Body of pancreas (tissue), 4 donors: ENCODE results near the gene PNN. TPM values are rescaled to one million over a fixed set of nuclear protein-coding genes. Genes with fewer than 3 reads are reported as not detected.

Source experiments
- ATAC-seq: fragments of 150-250 bp; one replicate; pipeline ENCODE4 v1.9.1; 2016
- DNase-seq, 4 donors: peaks; one replicate each; pipeline ENCODE4 v3.0.0-alpha.2; 2019
- H3K27ac ChIP-seq, 4 donors: fragments of 200-600 bp; sonication (generic); 1 replicate in 3 of 4; 2 replicates in 1 of 4; pipeline versions ENCODE4 v1.5.1 to v1.6.1; 2016 to 2019; ENCODE audit warnings: mild to moderate bottlenecking in 1 of 4, mixed read lengths in 1 of 4, moderate library complexity in 1 of 4
- H3K27me3 ChIP-seq, 2 donors: fragments of 200-600 bp; sonication (generic); one replicate each; pipeline ENCODE4 v1.6.0; 2016; ENCODE audit warnings: mild to moderate bottlenecking in 1 of 2
- H3K36me3 ChIP-seq, 2 donors: fragments of 200-600 bp; sonication (generic); replicated peaks in 1 of 2; 2 replicates each; pipeline ENCODE4 v1.5.1; 2016; ENCODE audit warnings: low read depth in 2 of 2; ENCODE audit not compliant: insufficient read depth in 1 of 2
- H3K4me1 ChIP-seq: fragments of 200-600 bp; sonication (generic); one replicate; pipeline ENCODE4 v1.6.0; 2016
- H3K4me3 ChIP-seq, 2 donors: fragments of 200-600 bp; sonication (generic); 1 replicate in 1 of 2; 2 replicates in 1 of 2; pipeline ENCODE4 v1.5.1; 2016 to 2019
- H3K9me3 ChIP-seq, 3 donors: fragments of 200-600 bp; sonication (generic); 1 replicate in 2 of 3; 2 replicates in 1 of 3; pipeline ENCODE4 v1.5.1; 2016
- POLR2A ChIP-seq, 3 donors: fragments of 450-650 bp; IDR thresholded peaks; one replicate each; pipeline ENCODE4 v1.6.1; 2016; ENCODE audit warnings: antibody characterized with exemption in 3 of 3, mild to moderate bottlenecking in 2 of 3
- WGBS, 2 donors: methylation state at CpG; one replicate each; pipeline ENCODE4 v1.1.5; 2017; 5-methylcytosine and 5-hydroxymethylcytosine counted together
- intact Hi-C: fragments of 100-400 bp; cut with DNase I; formaldehyde crosslinking; loops from one replicate; pipeline ENCODE4 v1.15.1; 2023
- total RNA-seq, 2 donors: library from RNA; depleted of rRNA; stranded (reverse); fragments of >200 nt; gene quantifications; one replicate each; pipeline ENCODE4 v1.1.0, GENCODE V29; 2016
- TF ChIP-seq, protein P1 (sequence below), 7 experiments: fragments of 450-650 bp in 4 of 7; fragments of 200-600 bp in 3 of 7; sonication (generic) in 3 of 7; IDR thresholded peaks; one replicate each; pipeline ENCODE4 v1.5.1; 2016 to 2019; ENCODE audit warnings: antibody characterized with exemption in 7 of 7

PNN gene
- total RNA-seq, 2 donors from 2014 or later: 31.6 to 43.8 TPM

- H3K9me3 ChIP-seq: no peaks in the 10 kb centered on the region
- H3K4me3 ChIP-seq: no peak overlapping the region
- DNase-seq: no peak
- H3K27me3 ChIP-seq: no peaks in the 10 kb centered on the region
- no peaks in the 10 kb centered on the region for H3K36me3 ChIP-seq
- no peak for ATAC-seq
- WGBS, 2 donors: 80 to 85% methylated on average over 15 of the region's 15 CpGs
- TF ChIP-seq, protein P1, sequence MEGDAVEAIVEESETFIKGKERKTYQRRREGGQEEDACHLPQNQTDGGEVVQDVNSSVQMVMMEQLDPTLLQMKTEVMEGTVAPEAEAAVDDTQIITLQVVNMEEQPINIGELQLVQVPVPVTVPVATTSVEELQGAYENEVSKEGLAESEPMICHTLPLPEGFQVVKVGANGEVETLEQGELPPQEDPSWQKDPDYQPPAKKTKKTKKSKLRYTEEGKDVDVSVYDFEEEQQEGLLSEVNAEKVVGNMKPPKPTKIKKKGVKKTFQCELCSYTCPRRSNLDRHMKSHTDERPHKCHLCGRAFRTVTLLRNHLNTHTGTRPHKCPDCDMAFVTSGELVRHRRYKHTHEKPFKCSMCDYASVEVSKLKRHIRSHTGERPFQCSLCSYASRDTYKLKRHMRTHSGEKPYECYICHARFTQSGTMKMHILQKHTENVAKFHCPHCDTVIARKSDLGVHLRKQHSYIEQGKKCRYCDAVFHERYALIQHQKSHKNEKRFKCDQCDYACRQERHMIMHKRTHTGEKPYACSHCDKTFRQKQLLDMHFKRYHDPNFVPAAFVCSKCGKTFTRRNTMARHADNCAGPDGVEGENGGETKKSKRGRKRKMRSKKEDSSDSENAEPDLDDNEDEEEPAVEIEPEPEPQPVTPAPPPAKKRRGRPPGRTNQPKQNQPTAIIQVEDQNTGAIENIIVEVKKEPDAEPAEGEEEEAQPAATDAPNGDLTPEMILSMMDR (IDR thresholded peaks at IDR 0.05): no peak
- no peak for TF ChIP-seq POLR2A (IDR thresholded peaks at IDR 0.05)
- H3K4me1 ChIP-seq: no peaks in the 10 kb centered on the region
- no peak overlapping the region for H3K27ac ChIP-seq
- intact Hi-C loops: no loop called here
Observed at GRCh38 chr14:39211109-39211741, 36.2 kb downstream of the PNN start.

GRCh38 chr14:39212034-39212433 lies 37.0 kb downstream of the PNN start:
- no peaks in the 10 kb centered on the region for H3K9me3 ChIP-seq
- no peaks in the 10 kb centered on the region for H3K4me1 ChIP-seq
- no peaks in the 10 kb centered on the region for H3K36me3 ChIP-seq
- intact Hi-C loops: no loop called here
- TF ChIP-seq, protein P1 (IDR thresholded peaks at IDR 0.05): no peak
- TF ChIP-seq POLR2A (IDR thresholded peaks at IDR 0.05): no peak
- H3K27me3 ChIP-seq: no peaks in the 10 kb centered on the region
- no peak overlapping the region for H3K27ac ChIP-seq
- no peak for DNase-seq
- WGBS, 2 donors: 17 to 83% methylated on average over 1 to 3 of the region's 3 CpGs
- no peak overlapping the region for H3K4me3 ChIP-seq
- ATAC-seq: no peak

- TF ChIP-seq, protein P1 (IDR thresholded peaks at IDR 0.05): no peak
- TF ChIP-seq POLR2A (IDR thresholded peaks at IDR 0.05): no peak
- Histone ChIP-seq H3K36me3 (no peaks in the 10 kb centered on the region), H3K4me3 (no peak overlapping the region), H3K27me3 (no peaks in the 10 kb centered on the region), H3K27ac (no peak overlapping the region), H3K9me3 (no peaks in the 10 kb centered on the region), H3K4me1 (no peaks in the 10 kb centered on the region)
- 44 to 89% methylated on average over 1 of the region's 1 CpG for WGBS, 2 donors
- no peak for DNase-seq
- ATAC-seq: no peak
- intact Hi-C loops: no loop called here
Observed at GRCh38 chr14:39212693-39213092, 37.6 kb downstream of the PNN start.

DNA sequence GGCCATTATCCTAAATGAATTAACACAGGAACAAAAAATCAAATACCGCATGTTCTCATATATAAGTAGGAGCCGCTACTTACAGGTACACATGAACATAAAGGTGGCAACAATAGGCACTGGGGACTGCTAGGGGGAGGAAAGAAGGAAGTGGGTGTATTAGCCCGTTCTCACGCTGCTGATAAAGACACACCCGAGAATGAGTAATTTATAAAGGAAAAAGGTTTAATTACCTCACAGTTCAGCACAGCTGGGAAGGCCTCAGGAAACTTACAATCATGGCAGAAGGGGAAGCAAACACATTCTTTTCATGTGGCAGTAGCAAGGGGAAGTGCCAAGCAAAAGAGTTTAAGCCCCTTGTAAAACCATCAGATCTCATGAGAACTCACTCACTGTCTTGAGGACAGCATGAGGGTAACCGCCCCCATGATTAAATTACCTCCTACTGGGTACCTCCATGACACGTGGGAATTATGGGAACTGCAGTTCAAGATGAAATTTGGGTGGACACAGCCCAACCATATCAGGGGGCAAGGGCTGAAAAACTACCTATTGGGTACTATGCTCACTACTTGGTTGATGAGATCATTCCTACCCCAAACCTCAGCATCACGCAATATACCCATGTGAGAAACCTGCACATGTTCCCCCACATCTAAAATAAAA lies 42.3 kb downstream of the PNN start:
- no peak for TF ChIP-seq POLR2A (IDR thresholded peaks at IDR 0.05)
- TF ChIP-seq, protein P1 (IDR thresholded peaks at IDR 0.05): no peak
- Histone ChIP-seq H3K4me1 (peaks cover 4% of the 10 kb centered on the region), H3K27me3 (no peaks in the 10 kb centered on the region), H3K9me3 (no peaks in the 10 kb centered on the region), H3K27ac (no peak overlapping the region), H3K4me3 (no peak overlapping the region), H3K36me3 (no peaks in the 10 kb centered on the region)
- no peak for ATAC-seq
- WGBS, 2 donors: 70 to 72% methylated on average over 7 to 8 of the region's 8 CpGs
- DNase-seq: no peak
- intact Hi-C loops: no loop called here
